GM18951 (cell line): Measurements from ENCODE around the gene RORC.
"Not testable (repeated sequence)": the region's sequence is repeated elsewhere in the genome, so short reads cannot be mapped to it uniquely, and the experiment has no call there.

ENCODE experiments used
- POLR2A ChIP-seq: IDR thresholded peaks from 4 replicates; pipeline ENCODE4 v1.6.1; 2011; ENCODE audit warnings: mild to moderate bottlenecking; ENCODE audit not compliant: insufficient read length, insufficient read depth; ENCODE audit errors: extremely low read depth
- in situ Hi-C: fragments of 300-500 bp; cut with MboI; formaldehyde crosslinking; loops from one replicate; pipeline ENCODE4 v1.12.0; 2022; ENCODE audit warnings: low sequenced_read_pairs, mixed read lengths, inconsistent platforms; ENCODE audit not compliant: unreplicated experiment

RORC gene

GRCh38 chr1:151803164-151803563 lies 28.4 kb downstream of the RORC start:
- in situ Hi-C loops, result no loop called here
- no peak for TF ChIP-seq POLR2A

GRCh38 chr1:151802372-151802771 lies 29.2 kb downstream of the RORC start:
- in situ Hi-C loops, result no loop called here
- TF ChIP-seq POLR2A, result no peak

- in situ Hi-C loops, result no loop called here
- no peak for TF ChIP-seq POLR2A
Observed at GRCh38 chr1:151801846-151802245, 29.8 kb downstream of the RORC start.

- TF ChIP-seq POLR2A, result no peak
- in situ Hi-C loops, result no loop called here
Observed at GRCh38 chr1:151801310-151801820, 30.2 kb downstream of the RORC start.

- in situ Hi-C loops, result no loop called here
- no peak for TF ChIP-seq POLR2A
Observed at GRCh38 chr1:151800830-151801229, 30.8 kb downstream of the RORC start.

- in situ Hi-C loops, result no loop called here
- TF ChIP-seq POLR2A, result no peak
Observed at GRCh38 chr1:151799179-151800022, 32.2 kb downstream of the RORC start.

- in situ Hi-C loops, result no loop called here
- TF ChIP-seq POLR2A, result no peak
Observed at GRCh38 chr1:151798571-151798970, 33.0 kb downstream of the RORC start.

- in situ Hi-C loops, result no loop called here
- TF ChIP-seq POLR2A, result no peak
Observed at GRCh38 chr1:151790940-151791651, 40.5 kb downstream of the RORC start.

GRCh38 chr1:151790071-151790939 lies 41.3 kb downstream of the RORC start, which contains the start of gene TDRKH:
TDRKH (minus strand) TSS chr1:151790500; CDS start chr1:151783022, 7,478 bp downstream.
- in situ Hi-C loops, result no loop called here
- TF ChIP-seq POLR2A, result peak; percentile 61

GRCh38 chr1:151787689-151788088 lies 43.9 kb downstream of the RORC start:
- in situ Hi-C loops, result no loop called here

GRCh38 chr1:151783796-151784195 lies 47.8 kb downstream of the RORC start:
- TF ChIP-seq POLR2A, result no peak
- in situ Hi-C loops, result no loop called here

More at GRCh38 chr1:151787689-151788088, 43.9 kb downstream of the RORC start:
- no peak for TF ChIP-seq POLR2A

- in situ Hi-C loops, result no loop called here
- TF ChIP-seq POLR2A, result no peak
Observed at GRCh38 chr1:151782741-151783140, 48.9 kb downstream of the RORC start.

GRCh38 chr1:151782026-151782425 lies 49.6 kb downstream of the RORC start:
- in situ Hi-C loops, result not testable (repeated sequence)

GRCh38 chr1:151780736-151781135 lies 50.9 kb downstream of the RORC start:
- in situ Hi-C loops, result not testable (repeated sequence)
